GM03348 (cell line): ENCODE data around the gene MAPRE2.
"Not testable (repeated sequence)": the region's sequence is repeated elsewhere in the genome, so short reads cannot be mapped to it uniquely, and the experiment has no call there.

ENCODE experiments used
- DNase-seq: peaks from one replicate; pipeline ENCODE4 v3.0.0; 2012; ENCODE audit warnings: low spot score

Gene MAPRE2

DNA sequence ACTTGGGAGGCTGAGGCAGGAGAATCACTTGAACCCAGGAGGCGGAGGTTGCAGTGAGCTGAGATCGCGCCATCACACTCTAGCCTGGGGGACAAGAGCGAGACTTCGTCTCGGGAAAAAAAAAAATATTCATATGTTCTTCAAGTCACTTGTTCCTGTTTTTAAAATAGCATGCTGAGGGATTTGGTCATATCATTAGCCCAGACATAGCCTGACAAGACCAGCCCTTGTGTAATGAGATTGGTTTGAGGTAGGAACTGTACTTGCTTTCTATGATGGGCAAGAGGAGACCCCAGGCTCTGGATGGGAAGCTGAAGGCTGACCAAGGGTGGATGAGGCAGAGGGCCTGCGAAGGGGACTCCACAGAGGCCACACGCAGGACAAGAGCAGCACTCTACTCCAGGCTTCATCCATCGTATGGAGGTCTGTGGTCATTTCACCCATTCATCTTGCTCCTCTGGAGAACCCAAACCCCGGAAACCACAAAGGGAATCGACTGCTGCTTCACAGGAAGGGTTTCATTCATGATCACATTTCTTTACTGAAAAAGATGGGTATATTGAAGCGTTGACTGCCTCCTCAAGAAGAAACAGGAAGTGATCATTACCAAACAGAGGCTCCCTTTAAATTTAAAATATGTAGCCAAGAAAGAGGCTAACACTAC is 112.5 kb downstream of the MAPRE2 start:
- DNase-seq: no peak

DNA sequence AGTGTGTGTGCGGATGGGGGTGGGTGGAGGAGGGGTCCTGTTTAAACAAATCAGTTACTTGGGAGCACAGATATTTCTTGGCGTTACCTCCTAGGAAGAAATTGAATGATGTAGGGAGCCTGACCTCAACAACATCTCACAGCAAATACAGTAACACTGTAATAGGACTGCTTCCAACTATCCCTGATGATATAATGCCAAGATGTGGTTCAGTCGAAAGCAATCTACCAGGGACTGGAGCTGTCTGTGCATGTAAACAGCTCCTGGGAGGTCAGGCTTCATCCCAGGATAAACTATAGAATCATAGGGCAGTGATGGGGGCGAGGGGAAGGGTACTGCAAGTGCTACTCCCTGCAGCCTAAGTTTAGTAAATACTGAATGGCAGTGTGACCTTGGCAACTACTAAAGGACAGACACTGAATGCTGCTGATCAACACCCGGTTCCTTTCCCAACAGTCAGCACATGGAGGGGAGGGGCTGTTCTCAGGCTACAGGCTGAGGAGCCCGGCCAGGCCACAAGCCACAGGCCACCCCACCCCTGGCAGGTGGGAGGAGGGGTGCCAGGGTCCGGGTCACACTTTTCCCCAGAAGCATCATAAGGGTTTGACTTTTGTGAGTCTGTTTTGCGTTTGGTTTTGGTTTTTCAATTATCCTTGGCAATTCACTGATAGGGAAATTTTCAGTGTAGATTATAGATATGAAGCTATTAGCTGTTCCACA is 114.3 kb downstream of the MAPRE2 start:
- no peak for DNase-seq

DNA sequence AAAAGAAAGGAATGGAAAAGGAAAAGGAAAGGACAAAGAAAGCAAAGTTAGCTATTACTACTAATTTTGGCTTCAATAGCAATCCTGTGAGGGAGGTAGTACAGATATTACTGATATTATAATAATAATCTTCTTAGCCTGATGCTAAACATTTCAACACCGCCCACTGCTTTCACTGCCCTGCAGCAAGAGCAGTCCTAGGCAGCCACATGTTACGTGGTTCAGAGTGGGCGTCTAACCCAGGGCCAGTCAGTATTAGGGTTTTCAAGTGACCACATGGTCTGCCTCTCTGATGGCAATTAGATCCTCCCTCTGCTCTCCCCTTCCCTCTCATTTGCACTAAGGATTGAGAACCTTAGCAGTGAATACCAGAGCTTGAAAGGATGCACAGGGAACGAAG is 116.0 kb downstream of the MAPRE2 start:
- DNase-seq: no peak

DNA sequence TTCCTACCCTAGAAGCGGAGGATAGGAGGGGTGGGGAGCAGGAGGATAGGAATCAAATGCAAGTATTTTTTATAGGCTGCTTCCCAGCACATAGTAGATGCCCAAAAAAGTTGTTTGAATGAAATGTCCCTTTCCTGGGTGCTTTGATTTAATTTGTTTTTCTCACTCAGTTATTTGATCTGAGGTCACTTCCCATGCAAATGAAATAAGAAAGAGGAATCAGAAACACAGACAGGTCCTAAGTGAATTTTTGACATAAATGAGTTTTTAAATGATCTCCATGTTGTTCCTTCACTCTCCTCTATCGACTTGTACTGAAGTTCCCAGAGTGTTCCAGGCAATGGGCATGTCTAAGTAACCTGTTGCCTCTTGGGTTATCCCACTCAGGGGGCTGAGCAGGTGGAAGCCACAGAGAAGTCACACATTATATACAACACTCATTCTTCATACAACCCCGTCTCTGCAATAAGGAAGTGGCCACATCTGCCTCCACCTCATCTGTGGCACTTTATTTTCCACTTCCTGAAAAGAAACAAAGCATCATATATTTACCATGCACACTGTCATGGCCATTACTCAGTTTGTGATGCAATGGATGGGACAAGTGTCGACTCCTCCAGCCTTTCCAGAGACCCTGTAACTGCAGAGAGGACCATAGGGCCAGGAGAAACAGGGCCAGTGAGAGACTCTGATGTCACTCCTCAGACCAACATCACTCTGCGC is 117.7 kb downstream of the MAPRE2 start:
- DNase-seq: no peak

GRCh38 chr18:35159782-35160181 is 118.6 kb downstream of the MAPRE2 start:
- no peak for DNase-seq

- DNase-seq: no peak
Measured at GRCh38 chr18:35161485-35161884, 120.3 kb downstream of the MAPRE2 start.

DNA sequence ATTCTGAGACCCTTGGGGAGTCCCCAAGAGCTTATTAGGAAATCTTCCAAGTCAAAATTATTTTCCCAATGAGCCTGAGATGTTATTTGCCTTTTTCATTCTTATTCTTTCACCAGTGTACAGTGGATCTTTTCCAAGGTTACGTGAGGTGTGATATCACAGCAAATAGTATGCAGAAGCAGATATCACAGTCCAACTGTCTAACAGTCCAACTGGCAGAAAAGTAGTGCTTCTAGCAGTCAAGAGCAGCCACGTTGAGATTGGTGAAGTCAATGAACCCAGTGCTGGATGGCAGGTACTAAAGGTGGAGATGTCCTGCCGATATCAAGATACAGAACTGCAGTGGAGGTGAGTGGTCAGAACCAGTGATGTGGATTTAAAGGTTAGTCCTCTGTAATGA is 120.7 kb downstream of the MAPRE2 start:
- DNase-seq: no peak

GRCh38 chr18:35163014-35163539 is 121.9 kb downstream of the MAPRE2 start:
- no peak for DNase-seq

DNA sequence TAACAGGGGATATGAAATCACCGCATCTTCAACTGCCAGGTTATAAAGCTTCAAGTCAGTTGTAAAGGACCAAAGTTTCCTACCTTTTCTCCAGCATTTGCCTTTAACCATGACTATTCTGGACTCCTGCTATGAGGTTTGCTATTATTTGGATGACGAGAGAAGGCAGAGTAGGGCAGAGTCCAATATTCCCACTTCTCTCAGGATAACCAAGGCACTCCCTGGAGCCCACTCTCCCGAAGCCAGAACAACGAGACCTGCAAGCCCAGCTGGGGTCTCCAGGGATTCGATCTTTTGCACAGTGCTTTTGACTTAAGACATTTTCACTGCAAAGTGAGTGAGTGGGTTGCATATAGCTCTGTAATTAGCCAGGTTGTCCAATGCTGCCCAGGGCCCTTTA is 122.5 kb downstream of the MAPRE2 start:
- DNase-seq: no peak

- DNase-seq: no peak
Measured at GRCh38 chr18:35164133-35164532, 122.9 kb downstream of the MAPRE2 start.

DNA sequence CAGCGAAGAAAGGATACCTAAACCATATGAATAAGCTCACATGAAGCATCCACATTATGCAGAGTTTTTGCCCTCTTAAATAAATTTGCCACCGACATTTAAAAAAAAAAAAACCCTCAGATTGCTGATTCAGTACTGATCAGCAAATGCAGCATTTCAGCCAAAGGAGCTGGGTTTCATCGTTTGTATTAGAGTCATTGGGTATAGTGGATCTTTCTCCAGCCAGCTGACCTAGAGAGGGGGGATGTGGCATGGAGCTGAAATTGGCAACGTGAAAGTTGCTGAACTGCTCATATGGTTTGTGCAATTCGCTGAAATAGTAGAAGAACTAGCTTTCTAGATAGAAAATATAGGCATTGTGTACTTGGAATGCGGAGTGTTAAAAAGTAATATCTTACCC is 126.1 kb downstream of the MAPRE2 start:
- DNase-seq: no peak

DNA sequence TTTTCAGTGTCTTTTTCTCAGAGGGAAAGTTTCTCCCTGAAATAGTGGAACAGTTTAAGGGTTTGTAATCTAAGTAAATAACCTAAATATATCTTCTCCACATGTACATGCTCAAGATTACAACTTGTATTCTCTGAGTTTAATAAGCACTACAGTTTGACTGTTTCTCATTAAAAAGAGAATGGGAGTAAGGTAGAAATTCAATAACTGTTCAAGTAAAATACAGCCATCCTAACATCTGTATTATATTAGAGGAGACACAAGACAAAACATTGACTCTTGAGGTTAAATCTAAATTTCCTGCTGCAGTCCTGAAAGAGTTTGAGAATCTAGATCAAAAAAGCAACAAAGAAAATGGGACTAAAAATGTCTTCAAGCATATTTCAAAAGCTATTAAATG is 126.6 kb downstream of the MAPRE2 start:
- DNase-seq: no peak

GRCh38 chr18:35170323-35170722 is 129.1 kb downstream of the MAPRE2 start:
- not testable (repeated sequence) for DNase-seq

GRCh38 chr18:35171315-35171987 is 130.2 kb downstream of the MAPRE2 start:
- DNase-seq: no peak

GRCh38 chr18:35172009-35172408 is 130.8 kb downstream of the MAPRE2 start:
- no peak for DNase-seq

DNA sequence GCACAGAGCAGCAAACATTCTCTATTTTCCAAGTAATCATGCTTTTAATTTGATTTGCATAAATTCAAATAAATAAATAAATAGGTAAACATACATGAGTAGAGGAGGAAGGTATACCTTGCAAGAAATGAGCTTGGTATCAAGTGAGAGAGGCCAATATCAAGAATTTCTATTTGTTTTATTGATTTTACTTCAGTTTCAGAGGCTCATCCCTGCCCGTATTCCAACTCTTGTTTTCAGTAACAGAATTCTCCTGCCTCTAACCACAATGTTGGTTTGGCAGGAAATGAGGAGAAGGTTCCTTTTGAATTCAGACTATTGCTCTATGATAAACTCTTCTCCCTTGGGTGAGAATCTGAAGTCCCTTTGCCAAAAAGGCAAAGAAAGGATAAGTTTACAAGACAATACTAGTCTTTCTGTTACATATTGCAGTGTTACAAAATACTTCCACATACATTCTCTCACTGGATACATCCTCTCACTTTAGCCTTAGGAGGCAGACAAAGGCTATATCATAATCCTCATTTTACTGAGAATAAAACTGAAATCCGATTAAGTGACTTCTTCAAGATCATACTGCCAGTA is 131.3 kb downstream of the MAPRE2 start:
- DNase-seq: no peak

- DNase-seq: no peak
Measured at GRCh38 chr18:35174093-35174731, 133.0 kb downstream of the MAPRE2 start.

GRCh38 chr18:35174745-35175144 is 133.5 kb downstream of the MAPRE2 start:
- no peak for DNase-seq

- no peak for DNase-seq
Measured at GRCh38 chr18:35176925-35177324, 135.7 kb downstream of the MAPRE2 start.

- peak; percentile 39 for DNase-seq
Measured at GRCh38 chr18:35178260-35178659, 137.0 kb downstream of the MAPRE2 start.

- DNase-seq: no peak
Measured at GRCh38 chr18:35179906-35180305, 138.7 kb downstream of the MAPRE2 start.

GRCh38 chr18:35180455-35180854 is 139.2 kb downstream of the MAPRE2 start:
- DNase-seq: no peak
